D341Med (cell line): ENCODE data around the gene CTSA.
"Not testable (repeated sequence)": the region's sequence is repeated elsewhere in the genome, so short reads cannot be mapped to it uniquely, and the experiment has no call there.

Source experiments
- DNase-seq: peaks from one replicate; pipeline ENCODE4 v3.0.0; 2012; ENCODE audit warnings: low spot score

The CTSA gene

DNA sequence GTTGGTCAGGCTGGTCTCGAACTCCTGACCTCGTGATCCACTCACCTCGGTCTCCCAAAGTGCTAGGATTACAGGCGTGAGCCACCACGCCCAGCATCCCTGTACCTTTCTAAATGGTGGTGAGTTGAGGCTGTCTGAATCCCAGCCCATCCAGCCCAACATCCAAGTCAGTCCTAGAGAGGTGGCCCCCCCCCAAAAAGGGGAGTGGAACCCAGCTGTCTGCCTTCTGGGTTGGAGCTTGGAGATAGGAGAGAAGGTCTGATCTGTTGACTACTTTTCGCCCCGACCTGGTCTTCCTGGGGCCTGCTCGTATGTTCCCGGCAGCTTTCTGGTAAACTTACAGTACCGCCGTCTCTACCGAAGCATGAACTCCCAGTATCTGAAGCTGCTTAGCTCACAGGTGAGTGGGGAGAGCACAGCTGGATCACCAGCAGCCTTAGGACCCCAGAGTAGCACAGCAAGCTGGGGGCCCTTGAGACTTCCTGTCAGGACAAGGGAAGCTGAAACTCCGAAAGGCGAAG, 5.6 kb downstream of the CTSA start:
- DNase-seq: no peak

DNA sequence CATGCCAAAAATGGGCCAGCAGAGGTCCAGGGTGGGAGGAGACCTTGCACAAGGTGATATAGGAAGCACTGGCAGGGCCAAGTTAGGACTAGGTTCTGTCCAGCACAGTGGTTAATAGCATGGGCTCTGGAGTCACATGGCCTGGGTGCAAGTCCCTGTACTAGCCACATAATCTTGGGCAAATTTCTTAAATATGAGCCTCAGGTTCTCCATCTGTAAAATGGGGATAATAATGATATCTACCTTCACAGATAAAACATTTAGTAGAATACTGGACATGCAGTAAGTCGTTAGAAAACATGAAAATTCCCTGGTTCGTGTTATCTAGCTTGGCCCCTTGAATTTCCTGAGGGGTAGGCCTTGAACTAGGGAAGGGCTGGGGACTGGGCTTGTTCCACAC, 6.2 kb downstream of the CTSA start:
- DNase-seq: no peak

- DNase-seq: no peak
Measured at GRCh38 chr20:45897692-45898091, 6.6 kb downstream of the CTSA start.

DNA sequence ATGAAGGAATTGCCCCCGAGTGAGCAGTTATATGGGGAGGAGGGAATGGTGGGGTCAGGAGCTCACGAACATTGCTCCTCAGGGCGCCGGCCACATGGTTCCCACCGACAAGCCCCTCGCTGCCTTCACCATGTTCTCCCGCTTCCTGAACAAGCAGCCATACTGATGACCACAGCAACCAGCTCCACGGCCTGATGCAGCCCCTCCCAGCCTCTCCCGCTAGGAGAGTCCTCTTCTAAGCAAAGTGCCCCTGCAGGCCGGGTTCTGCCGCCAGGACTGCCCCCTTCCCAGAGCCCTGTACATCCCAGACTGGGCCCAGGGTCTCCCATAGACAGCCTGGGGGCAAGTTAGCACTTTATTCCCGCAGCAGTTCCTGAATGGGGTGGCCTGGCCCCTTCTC, 7.2 kb downstream of the CTSA start:
- DNase-seq: no peak

DNA sequence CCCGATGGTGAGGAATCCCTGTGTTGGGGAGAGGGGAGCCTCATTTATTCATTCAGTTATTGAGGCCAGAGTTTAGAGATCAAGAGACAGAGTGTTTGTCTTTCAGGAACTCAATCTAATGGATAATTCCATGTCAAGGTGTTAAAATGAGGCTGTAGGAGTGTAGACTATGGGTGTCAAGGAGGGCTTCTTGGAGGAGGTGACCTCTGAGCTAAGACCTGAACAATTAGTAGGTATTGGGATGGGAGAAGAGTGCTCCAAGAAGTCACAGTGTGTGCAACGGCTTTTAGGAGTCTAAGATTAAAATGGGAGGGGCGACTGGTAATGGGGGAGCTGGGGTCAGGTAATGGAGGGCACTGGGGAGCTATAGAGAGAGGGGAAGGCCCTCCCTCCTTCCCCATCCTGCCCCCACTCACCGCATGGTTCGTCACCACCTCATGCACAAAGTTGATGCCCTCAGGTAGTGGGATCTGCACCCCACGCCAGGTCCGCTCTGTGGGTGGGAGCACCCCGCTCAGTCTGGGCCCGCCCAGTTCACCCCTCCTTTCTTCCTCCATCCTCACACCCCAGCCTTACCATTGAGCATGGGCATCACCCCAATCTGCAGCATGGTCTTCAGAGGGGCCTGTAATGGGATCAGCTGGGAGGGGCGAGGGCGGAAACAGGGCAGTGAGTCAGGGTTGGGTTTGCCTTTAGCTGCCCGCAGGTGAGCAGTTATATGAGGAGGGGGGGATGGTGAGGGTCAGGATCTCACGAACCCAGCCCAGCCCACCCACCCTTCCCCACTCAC, 8.1 kb downstream of the CTSA start:
- DNase-seq: no peak

- DNase-seq: not testable (repeated sequence)
Measured at GRCh38 chr20:45901332-45901731, 10.2 kb downstream of the CTSA start.

DNA sequence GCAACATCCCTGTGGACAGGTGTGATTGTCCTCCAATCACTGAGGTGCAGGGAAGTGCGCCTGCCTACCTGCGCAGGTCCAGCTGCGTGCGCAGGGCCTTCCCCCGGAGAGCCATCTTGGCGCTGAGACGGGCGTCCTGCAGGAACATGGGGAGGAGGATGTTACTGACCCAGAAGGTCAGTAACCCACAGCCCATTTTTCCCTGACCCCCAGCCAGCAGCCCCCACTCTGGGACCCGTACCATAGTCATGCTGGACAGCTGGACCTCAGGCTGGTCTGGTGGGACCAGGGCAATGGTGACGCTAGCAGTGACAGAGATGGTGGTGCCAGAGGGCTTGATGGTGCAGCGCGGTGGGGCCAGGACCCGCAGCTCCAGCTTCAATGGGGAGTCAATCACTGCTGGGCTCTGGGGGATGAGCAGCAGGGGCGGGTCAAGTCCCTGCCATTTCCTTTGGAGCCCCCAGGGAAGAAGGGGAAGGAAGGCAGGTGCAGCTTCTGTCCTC, 11.1 kb downstream of the CTSA start:
- DNase-seq: no peak

DNA sequence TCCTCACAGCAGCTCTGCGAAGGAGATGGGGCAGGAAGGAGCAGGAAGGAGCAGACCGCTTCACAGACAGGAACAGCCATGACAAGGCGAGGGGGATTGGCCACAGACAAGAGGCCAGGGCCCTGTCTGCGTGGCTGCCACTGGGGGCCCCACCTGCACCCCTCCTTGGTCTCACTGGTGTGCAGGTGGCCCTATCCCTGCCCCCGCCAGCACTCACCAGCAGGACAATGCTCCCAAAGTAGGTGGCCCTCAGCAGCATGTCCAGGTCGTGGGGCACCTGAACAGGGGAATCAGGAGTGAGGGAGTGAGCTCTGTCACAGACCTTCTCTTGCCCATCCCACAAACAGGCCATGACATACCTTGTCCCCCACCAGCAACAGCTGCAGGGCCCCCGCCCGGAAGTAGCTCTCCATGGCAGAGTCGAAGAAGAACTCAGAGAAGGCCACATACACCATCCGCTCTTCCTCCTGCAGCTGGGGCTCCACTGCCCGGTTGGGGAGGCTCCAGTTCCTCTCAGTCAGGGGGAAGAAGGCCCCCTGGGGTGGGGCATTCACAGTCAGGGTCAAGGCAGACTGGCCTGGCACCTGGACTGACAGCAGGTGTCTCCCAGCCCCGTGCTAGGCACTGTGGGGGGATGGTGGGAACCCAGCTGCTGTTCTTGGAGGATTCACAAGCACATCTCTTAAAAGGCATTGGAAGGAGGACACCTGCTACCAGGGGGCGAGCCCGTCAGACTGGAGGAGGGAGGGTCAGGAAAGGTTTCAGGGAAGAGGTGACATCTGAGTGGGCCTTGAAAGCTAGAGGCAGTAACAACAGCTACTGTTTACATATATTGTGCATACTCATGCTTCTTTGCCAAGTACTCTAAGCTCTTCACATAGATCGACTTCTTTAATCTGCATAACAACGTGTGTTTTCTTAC, 13.7 kb downstream of the CTSA start:
- DNase-seq: no peak

DNA sequence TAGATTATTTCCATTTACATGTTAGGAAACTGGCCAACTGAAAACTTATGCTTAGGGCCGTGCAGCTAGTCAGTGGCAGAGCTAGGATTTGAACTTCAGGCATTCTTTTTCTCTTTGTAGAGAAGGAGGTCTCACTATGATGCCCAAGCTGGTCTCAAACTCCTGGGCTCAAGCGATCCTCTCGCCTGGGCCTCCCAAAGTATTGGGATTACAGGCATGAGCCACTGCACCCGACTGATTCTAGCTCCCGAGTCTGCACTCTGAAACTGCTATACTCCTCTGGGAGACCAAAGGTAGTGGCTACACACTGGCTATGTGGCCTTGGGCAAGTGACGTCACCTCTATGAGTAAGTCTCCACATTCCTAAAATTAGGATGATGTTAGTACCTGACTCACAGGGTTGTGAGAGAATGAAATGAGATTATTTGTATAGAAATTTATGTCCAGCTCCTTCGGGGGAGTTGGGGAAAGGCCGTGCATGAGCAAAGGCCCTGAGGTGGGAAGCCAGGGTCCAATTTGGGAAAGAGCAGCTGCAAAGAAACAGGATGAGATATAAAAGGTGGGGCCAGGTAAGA, 14.5 kb downstream of the CTSA start:
- DNase-seq: no peak

- no peak for DNase-seq
Measured at GRCh38 chr20:45907219-45907948, 16.2 kb downstream of the CTSA start.

DNA sequence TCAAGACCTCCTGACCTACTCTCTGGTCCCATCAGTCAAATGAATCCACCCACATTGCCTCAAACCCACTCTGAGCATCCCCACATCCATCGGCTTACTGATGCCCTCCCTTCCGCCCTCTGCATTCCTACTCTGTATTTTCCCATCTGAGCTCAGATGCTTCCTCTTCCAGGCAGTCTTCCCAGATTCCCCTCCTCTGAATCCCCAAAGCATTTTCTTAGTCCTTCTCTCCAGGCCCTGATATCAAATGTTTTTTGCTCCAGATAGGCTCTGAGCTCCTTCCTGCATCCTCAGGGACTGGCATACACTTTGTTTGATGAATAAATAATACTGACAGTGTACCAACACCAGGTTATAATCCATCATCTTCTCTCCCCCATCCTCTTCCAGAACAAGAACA, 16.9 kb downstream of the CTSA start:
- DNase-seq: no peak

DNA sequence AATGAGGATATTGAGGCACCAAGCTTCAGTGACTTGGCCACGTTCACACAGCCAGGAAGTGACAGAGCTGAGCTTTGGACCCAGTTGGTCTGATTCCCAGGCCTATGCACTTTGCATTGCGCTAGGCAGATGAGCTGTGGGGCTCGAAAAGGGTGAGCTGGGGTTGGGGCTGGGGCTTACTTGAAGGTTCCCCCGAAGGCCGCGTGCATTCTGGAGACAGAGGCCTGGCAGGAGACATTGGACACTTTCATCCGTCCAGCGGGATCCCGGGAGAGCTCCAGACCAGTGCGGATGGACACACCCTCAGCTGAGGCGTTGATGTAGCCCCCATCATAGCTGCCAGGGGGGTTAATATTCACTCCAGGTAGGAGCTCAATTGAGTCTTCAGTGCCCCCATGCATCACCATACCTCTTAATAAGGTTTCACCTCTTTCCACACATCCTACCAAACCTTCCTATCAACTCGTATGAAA, 18.2 kb downstream of the CTSA start:
- DNase-seq: no peak

- no peak for DNase-seq
Measured at GRCh38 chr20:45909817-45910669, 18.9 kb downstream of the CTSA start.

GRCh38 chr20:45910670-45911485, 19.7 kb downstream of the CTSA start:
- peak; percentile 92 for DNase-seq

DNA sequence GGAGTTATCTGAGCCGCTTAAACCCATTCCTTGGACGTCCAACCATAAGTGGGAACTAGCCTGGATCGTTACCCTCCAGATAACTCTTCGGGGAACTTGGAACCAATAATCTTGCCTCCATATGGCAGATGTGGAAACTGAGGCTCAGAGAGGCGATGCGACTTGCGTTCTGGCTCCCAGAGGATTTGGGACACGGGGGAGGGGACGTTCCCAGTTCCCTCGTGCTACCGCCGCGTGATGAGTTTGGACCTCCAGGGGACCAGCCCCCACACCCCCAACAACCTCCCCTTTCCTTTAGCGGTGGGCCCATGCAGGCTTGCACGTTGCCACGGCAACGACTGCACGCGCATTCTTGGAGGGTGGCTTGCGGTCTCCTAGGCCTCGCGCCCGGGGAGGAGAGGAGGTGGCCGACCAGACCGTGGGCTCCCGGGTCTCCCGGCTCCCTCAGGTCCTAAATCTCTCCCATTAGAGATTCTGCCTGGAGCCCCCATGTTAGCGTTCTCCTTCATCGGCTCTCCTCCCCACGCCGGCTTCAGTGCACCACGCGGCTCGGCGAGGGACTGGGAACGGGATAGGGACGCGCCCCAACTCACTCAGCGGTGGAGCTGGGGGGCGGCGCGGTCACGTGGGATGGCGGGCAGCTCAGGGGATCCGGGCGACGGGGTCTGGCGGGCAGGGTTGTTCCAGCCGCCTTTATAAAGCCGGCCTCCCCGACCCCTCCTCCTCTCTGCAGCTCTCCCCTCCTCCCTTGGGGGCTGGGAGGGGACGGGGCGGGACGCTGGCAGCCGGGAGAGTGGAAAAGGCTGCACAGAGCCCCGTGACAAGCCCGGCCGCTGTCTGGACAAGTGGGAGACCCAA, 20.6 kb downstream of the CTSA start, which contains the start of gene PLTP:
TSS of gene PLTP (minus strand) at position 670 of the 858 bp plus-strand sequence. CDS start 703 bp downstream, outside the sequence.
- peak; percentile 89 for DNase-seq

DNA sequence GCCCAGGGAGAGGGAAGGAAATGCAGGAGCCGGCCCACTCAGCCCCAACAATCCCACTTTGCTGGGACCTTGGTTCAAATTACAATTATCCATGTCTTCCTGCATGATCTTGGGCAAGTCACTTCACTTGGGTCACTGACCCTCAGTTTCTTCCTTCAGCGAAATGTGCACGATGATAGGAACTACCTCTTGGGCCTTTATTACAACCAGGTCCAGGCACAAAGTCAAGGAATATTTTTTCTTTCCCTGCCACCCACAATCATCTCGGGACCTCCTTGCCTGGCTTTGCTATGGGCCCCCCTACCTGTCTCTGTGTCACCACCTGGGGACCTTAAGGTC, 21.2 kb downstream of the CTSA start:
- no peak for DNase-seq

GRCh38 chr20:45913116-45913515, 22.0 kb downstream of the CTSA start:
- no peak for DNase-seq

- DNase-seq: no peak
Measured at GRCh38 chr20:45917790-45918141, 26.6 kb downstream of the CTSA start.
